ENCODE data around the gene ACTR2.

GRCh38 chr2:65287364-65287763, 59.7 kb downstream of the ACTR2 start:
- no peak for TF ChIP-seq CTCF (IDR thresholded peaks at IDR 0.05)
- no peak for TF ChIP-seq POLR2A (IDR thresholded peaks at IDR 0.05)

Measured in Peyer's patch (tissue), 4 donors.